Body of pancreas (tissue), 4 donors: Measurements from ENCODE around the gene SLC17A2.

ENCODE experiments used
- POLR2A ChIP-seq, 3 donors: fragments of 450-650 bp; IDR thresholded peaks; one replicate each; pipeline ENCODE4 v1.6.1; 2016; ENCODE audit warnings: antibody characterized with exemption in 3 of 3, mild to moderate bottlenecking in 2 of 3
- TF ChIP-seq, protein P1 (sequence below), 7 experiments: fragments of 450-650 bp in 4 of 7; fragments of 200-600 bp in 3 of 7; sonication (generic) in 3 of 7; IDR thresholded peaks; one replicate each; pipeline ENCODE4 v1.5.1; 2016 to 2019; ENCODE audit warnings: antibody characterized with exemption in 7 of 7

DNA sequence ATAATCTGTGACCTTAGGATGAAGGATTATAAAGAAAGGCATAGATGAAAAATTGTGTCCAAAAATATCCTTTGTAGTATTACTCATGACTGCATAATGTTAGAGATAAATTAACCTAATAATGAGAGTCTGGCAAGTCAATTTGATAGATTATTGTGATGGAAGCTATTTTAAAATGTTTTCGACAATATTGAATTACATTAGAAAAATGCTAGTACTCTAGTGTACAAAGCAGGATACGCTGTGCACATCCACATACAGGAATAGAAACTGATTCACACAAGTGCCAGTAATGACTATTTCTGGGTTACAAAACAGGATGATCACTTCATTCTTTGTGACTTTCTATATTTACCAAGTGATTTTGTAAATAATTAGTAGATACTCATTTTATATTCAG lies 3.3 kb downstream of the SLC17A2 start:
- TF ChIP-seq, protein P1, sequence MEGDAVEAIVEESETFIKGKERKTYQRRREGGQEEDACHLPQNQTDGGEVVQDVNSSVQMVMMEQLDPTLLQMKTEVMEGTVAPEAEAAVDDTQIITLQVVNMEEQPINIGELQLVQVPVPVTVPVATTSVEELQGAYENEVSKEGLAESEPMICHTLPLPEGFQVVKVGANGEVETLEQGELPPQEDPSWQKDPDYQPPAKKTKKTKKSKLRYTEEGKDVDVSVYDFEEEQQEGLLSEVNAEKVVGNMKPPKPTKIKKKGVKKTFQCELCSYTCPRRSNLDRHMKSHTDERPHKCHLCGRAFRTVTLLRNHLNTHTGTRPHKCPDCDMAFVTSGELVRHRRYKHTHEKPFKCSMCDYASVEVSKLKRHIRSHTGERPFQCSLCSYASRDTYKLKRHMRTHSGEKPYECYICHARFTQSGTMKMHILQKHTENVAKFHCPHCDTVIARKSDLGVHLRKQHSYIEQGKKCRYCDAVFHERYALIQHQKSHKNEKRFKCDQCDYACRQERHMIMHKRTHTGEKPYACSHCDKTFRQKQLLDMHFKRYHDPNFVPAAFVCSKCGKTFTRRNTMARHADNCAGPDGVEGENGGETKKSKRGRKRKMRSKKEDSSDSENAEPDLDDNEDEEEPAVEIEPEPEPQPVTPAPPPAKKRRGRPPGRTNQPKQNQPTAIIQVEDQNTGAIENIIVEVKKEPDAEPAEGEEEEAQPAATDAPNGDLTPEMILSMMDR (IDR thresholded peaks at IDR 0.05): no peak
- TF ChIP-seq POLR2A (IDR thresholded peaks at IDR 0.05): no peak
